GM18517 (cell line): ENCODE data around the gene PRICKLE4.
"Not testable (repeated sequence)": the region's sequence is repeated elsewhere in the genome, so short reads cannot be mapped to it uniquely, and the experiment has no call there.

Source experiments
- ATAC-seq: cut with Tn5 transposase; IDR thresholded peaks from one replicate; pipeline ENCODE4 v1.9.1; 2021; ENCODE audit warnings: mild to moderate bottlenecking, moderate library complexity; ENCODE audit not compliant: unreplicated experiment

PRICKLE4 gene

GRCh38 chr6:41743406-41744235, 37.0 kb upstream of the PRICKLE4 start:
- no peak for ATAC-seq

DNA sequence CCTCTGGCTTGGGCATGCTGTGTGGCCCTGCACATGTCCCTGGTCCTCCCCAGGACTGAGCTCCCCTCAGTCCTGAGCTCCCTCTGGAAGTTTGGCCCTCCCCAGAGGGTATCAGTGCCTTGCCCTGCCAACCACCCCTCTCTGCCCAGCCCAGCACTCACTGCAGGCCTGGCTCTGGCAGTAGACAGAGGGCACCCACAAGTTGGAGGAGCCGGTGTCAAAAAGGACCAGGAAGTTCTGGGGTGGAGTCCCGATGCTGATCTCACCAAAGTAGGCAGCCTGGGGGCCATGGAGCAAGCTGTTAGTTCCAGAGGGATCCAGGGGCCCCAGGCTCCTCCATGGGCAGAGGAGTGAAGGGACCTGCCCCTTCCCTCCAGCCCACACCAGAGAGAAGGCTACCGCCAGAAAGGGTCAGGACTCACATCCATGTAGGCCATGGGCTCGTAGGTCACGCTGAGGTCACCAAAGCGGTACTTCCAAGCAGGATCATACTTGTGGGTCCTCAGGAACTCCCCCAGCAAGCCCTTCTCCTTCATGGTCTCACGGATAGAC, 36.3 kb upstream of the PRICKLE4 start:
- ATAC-seq, result no peak

GRCh38 chr6:41746107-41746506, 34.5 kb upstream of the PRICKLE4 start:
- ATAC-seq, result no peak

DNA sequence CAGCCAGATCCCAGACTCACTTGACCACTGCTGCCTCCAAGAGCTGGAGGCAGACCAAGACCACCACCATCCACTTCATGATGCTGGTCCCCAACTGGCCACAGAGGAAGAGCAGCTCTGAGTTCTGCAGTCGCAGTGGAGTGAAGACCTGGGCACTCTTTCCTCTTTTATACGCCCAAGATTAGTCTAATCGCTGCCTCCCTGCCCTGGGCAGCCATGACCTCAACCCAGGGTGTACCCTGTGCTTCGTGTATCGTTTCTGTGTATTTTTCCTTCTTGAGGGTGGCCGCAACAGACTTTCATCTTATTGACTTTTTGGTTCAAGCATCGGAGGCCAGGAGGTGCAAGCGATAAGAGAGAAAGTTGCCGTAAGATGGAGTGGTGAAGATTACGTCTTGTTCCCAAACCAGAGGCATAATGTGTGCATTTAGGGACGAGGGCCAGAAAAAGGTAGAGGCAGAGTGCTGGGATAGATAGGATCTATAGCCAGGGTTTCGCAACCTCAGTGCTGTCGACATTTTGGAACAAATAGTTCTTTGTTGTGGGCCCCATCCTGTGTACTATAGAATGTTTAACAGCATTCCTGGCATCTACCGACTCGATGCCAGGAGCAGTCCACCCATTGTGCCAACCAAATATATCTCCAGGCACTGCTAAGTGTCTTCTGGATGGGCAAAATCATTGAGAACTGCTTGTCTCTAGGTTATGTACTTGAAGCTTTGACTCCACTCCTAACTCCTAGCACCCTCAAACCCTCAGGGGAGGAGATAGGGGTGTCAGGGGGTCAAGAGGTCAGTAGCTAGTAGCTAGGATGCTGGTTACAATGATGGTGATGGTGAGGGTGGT, 33.1 kb upstream of the PRICKLE4 start, which contains the start of gene PGC:
TSS of gene PGC (minus strand) at position 142 of the 846 bp plus-strand sequence. CDS start at position 79, 63 bp downstream.
- ATAC-seq, result no peak

GRCh38 chr6:41748102-41748477, 32.5 kb upstream of the PRICKLE4 start:
- no peak for ATAC-seq

DNA sequence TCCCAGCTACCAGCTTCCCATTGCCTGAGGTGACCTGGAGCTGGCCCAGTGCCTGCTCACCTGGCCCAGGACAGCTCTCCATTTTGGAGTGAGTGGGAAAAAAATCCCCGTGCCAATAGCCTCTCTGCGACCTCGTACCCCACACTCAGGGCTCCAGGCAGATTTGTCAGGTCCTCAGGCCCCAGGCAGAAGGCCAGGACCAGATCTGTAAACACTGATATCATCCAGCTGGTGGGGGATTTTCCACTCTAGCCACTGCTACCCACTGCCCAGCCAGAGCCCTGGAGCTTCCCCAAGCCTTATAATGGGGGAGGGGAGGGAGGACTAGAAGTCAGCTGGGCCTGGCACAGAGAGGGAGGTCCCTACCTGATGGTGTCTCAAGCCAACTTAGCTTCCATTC, 32.0 kb upstream of the PRICKLE4 start:
- no peak for ATAC-seq

GRCh38 chr6:41750374-41750773, 30.2 kb upstream of the PRICKLE4 start:
- ATAC-seq, result no peak

DNA sequence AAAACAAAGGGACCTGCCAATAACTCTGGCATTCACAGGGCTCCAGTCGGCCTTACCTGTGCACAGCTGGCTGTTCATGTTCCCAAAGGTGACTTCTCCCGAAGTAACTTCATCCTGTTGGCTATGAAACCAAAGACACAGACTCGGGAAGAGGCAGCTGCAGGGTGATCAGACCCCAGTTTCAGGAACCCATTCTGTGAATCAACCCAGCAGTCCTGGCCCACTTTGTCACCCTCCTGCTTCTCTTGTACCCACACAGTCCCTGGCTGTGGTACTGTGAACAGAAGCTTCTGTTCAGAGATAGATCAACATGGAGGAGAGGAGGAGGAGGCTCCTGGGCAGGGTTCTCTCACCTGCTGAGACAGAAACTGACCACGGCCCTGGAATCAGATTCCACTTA, 24.7 kb upstream of the PRICKLE4 start:
- no peak for ATAC-seq

- ATAC-seq, result no peak
Observed at GRCh38 chr6:41756354-41756753, 24.2 kb upstream of the PRICKLE4 start.

- ATAC-seq, result no peak
Observed at GRCh38 chr6:41757271-41757670, 23.3 kb upstream of the PRICKLE4 start.

DNA sequence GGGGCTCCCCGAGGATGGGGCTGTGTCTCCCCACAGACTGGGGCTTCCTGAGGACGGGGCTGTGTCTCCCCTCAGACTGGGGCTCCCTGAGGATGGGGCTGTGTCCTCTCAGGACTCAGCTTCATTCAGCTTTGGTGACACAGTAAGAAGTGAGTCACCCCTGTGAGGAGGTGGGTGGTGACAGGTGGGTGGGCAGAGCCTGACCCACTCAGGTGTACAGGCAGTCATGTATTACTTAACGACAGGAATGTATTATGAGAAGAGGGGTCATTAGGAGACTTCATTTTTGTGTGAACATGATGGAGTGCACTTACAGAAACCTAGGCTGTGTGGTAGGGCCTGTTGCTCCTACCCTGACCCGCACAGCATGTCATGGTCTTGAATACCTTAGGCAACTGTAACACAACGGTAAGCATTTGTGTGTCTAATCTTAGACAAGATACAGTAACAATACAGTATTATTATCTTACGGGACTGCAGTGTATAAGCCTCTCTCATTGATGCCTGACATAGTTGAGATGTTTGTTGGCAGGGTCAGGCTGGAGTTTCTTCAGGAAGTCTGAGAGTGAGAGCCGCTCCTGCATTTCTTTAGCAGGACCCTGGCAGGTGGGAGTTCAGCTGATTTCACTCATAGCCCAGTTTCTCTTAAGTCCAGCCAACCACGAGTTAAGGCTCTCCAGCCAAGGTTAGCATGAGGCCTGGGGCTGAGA, 22.5 kb upstream of the PRICKLE4 start:
- no peak for ATAC-seq

- no peak for ATAC-seq
Observed at GRCh38 chr6:41758641-41759035, 21.9 kb upstream of the PRICKLE4 start.

- ATAC-seq, result no peak
Observed at GRCh38 chr6:41759106-41759904, 21.3 kb upstream of the PRICKLE4 start.

DNA sequence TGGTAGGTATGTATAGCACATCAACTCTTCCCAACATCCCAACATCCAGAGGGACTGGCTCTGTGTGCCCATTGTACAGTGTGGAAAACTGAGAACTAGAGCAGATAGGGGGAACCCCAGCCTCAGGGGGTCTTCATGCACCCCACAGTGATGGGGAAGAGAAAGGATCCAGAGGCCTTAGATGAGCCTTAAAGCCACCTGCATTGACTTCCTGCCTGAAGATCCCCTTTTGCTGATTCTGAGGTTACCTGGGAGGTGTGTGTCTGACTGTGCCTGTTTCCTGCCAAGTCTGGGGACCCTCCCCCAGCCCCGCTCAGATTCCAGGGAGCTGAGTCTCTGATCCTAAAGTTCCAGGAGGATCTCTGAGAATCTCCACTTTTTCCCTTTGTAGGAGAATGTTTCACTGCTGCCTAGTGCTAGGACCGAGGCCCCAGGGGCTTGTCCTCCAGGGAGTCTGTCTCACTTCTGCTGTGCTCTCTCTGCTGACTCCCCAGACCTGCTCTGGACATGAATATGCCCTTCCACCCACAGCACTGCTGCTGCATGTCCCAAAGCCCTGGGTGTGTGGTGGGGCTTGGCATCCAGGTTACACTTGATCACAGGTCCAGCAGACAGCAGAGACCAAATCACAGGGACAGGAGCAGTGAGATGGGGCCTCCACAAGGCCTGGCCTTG, 20.5 kb upstream of the PRICKLE4 start:
- no peak for ATAC-seq

GRCh38 chr6:41763470-41763869, 17.1 kb upstream of the PRICKLE4 start:
- no peak for ATAC-seq

DNA sequence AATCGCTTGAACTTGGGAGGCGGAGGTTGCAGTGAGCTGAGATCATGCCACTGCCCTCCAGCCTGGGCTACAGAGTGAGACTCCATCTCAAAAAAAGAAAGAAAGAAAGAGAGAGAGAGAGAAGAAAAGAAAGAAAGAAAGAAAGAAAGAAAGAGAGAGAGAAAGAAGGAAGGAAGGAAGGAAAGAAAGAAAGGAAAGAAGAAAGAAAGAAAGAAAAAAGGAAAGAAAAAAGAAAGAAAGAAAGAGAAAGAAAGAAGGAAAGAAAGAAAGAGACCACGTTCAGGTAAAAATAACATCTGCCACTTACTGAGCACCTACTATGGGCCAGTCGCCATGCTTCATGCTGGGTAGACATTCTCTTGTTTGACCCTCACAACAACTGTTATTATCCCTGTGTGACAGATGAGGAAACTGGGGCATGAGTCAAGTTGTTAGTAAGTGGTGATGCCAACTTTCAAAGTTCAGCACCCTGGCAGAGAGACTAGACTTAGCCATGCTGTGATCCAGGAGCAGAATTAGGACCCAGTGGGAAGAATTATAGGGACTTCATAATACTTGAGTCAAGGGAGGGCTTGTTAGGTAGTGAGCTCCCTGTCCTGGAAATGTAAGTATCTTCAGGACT, 14.4 kb upstream of the PRICKLE4 start:
- not testable (repeated sequence) for ATAC-seq

- no peak for ATAC-seq
Observed at GRCh38 chr6:41767112-41767833, 13.3 kb upstream of the PRICKLE4 start.

DNA sequence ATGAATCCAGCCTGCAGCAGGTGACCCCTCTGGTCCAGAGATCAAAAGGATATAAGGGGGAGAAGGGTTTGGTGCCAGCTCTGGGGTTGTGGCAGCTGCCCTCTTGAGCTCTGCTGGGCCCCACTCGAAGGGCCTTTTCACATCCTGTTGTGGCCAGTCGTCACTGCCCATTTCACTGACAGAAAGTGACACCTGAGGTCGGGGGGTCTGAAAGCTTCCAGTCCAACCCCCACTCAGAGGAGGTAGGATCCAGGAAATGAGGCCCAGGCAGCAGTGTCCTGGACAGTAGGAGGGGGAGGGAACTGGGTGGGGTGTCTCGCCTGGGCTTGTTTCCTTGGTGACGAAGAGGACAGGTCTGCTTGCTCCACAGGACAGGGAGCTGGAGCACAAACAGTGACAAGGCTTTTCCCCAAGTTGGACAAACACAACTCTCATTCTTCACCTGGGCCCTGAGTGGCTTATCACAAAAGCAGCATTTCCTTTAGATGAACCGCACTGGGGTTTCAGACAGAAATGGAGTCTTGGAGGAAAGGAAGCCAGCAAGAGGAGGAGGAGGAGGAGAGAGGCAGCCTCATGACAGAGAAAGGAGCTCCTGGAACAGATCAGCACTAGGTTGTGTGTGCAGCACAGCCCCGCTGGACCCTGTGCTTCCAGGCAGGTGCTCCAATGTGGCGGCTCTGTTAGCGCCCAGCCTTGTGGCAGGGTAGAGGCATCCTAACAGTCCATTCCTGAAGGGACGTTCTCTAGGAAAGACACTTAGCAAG, 11.9 kb upstream of the PRICKLE4 start:
- ATAC-seq, result no peak
